Astrocyte (in vitro differentiated cells and primary cell): ENCODE data around the gene RAB11FIP4. TPM values are rescaled to one million over a fixed set of nuclear protein-coding genes. Genes with fewer than 3 reads are reported as not detected.

Experiments used
- DNase-seq: peaks from one replicate; pipeline ENCODE4 v3.0.0-alpha.2; 2010; ENCODE audit warnings: low read depth
- FAIRE-seq: peaks from 2 replicates; lab custom pipeline; 2011; peaks lifted over from hg19 to GRCh38; lab: Jason Lieb, UNC
- H2AFZ ChIP-seq: 2 replicates; pipeline ENCODE4 v1.6.0; 2012; ENCODE audit warnings: low read depth, low read length, inconsistent platforms
- H3K27ac ChIP-seq: 2 replicates; pipeline ENCODE4 v1.5.1; 2011; ENCODE audit warnings: low read depth, low read length, inconsistent platforms
- H3K27me3 ChIP-seq: 2 replicates; pipeline ENCODE4 v1.6.0; 2011; ENCODE audit warnings: low read length, inconsistent platforms; ENCODE audit not compliant: insufficient read depth
- H3K36me3 ChIP-seq: 2 replicates; pipeline ENCODE4 v1.5.1; 2011; ENCODE audit warnings: low read length, inconsistent platforms; ENCODE audit not compliant: insufficient read depth
- H3K4me1 ChIP-seq: 2 replicates; pipeline ENCODE4 v1.5.1; 2011; ENCODE audit warnings: low read length, inconsistent platforms; ENCODE audit not compliant: insufficient read depth
- H3K4me2 ChIP-seq: 2 replicates; pipeline ENCODE4 v1.6.0; 2012; ENCODE audit warnings: low read length, inconsistent platforms
- H3K4me3 ChIP-seq: 2 replicates; pipeline ENCODE4 v1.5.1; 2011; ENCODE audit warnings: low read depth, mild to moderate bottlenecking, low read length, inconsistent platforms; ENCODE audit not compliant: insufficient read depth
- H3K79me2 ChIP-seq: 2 replicates; pipeline ENCODE4 v1.6.0; 2012; ENCODE audit warnings: mild to moderate bottlenecking, low read length, inconsistent platforms; ENCODE audit not compliant: insufficient read depth
- H3K9ac ChIP-seq: 2 replicates; pipeline ENCODE4 v1.6.0; 2012; ENCODE audit warnings: mild to moderate bottlenecking, low read length, inconsistent platforms
- H3K9me3 ChIP-seq: 2 replicates; pipeline ENCODE4 v1.5.1; 2012; ENCODE audit warnings: low read depth, mild to moderate bottlenecking, low read length, inconsistent platforms; ENCODE audit not compliant: insufficient read depth
- H4K20me1 ChIP-seq: 2 replicates; pipeline ENCODE4 v1.6.0; 2012; ENCODE audit warnings: low read length, inconsistent platforms; ENCODE audit not compliant: insufficient read depth
- H3K27ac Mint-ChIP-seq: one replicate; pipeline ENCODE4 v1.8.0; 2021; ENCODE audit warnings: mild to moderate bottlenecking, mixed read lengths; ENCODE audit not compliant: unreplicated experiment
- H3K27me3 Mint-ChIP-seq: one replicate; pipeline ENCODE4 v1.8.0; 2021; ENCODE audit warnings: low read depth, mixed read lengths; ENCODE audit not compliant: unreplicated experiment
- H3K36me3 Mint-ChIP-seq: one replicate; pipeline ENCODE4 v1.8.0; 2021; ENCODE audit warnings: low read depth, mixed read lengths; ENCODE audit not compliant: unreplicated experiment
- H3K4me1 Mint-ChIP-seq: one replicate; pipeline ENCODE4 v1.8.0; 2021; ENCODE audit warnings: low read depth, mixed read lengths; ENCODE audit not compliant: unreplicated experiment
- H3K4me3 Mint-ChIP-seq: one replicate; pipeline ENCODE4 v1.8.0; 2021; ENCODE audit warnings: mild to moderate bottlenecking, moderate library complexity, mixed read lengths; ENCODE audit not compliant: unreplicated experiment
- H3K9me3 Mint-ChIP-seq: one replicate; pipeline ENCODE4 v1.8.0; 2021; ENCODE audit warnings: mild to moderate bottlenecking, mixed read lengths; ENCODE audit not compliant: unreplicated experiment
- CTCF ChIP-seq: IDR thresholded peaks from 2 replicates; pipeline ENCODE4 v1.5.1; 2011; ENCODE audit warnings: low read depth, mild to moderate bottlenecking, inconsistent platforms, low read length, moderate library complexity; ENCODE audit not compliant: insufficient read depth
- EZH2 ChIP-seq: IDR thresholded peaks from 2 replicates; pipeline ENCODE4 v1.6.1; 2012; ENCODE audit warnings: mild to moderate bottlenecking, low read length, inconsistent platforms; ENCODE audit not compliant: insufficient read depth
- total RNA-seq: library from RNA; stranded (reverse); gene quantifications from 2 replicates; pipeline ENCODE4 v1.2.1, GENCODE V29; 2021

RAB11FIP4 gene
- total RNA-seq, 1 donor from 2014 or later: 4.4 TPM

- Histone ChIP-seq H3K4me1 (no peaks in the 10 kb centered on the region), H3K36me3 (no peaks in the 10 kb centered on the region), H3K27ac (no peak overlapping the region), H3K4me3 (no peak overlapping the region), H3K4me2 (no peak overlapping the region), H3K9ac (no peak overlapping the region), H3K9me3 (no peaks in the 10 kb centered on the region), H4K20me1 (no peaks in the 10 kb centered on the region), H3K27me3 (no peaks in the 10 kb centered on the region), H2AFZ (no peak overlapping the region), H3K79me2 (no peaks in the 10 kb centered on the region)
- H3K9me3 Mint-ChIP-seq: no peaks in the 10 kb centered on the region
- no peak for FAIRE-seq
- H3K4me3 Mint-ChIP-seq: no peak overlapping the region
- H3K36me3 Mint-ChIP-seq: no peaks in the 10 kb centered on the region
- DNase-seq: no peak
- TF ChIP-seq CTCF (no peak), EZH2 (no peak)
- H3K27me3 Mint-ChIP-seq: peaks cover 33% of the 10 kb centered on the region
- peak overlapping the region; percentile 3 for H3K27ac Mint-ChIP-seq
- no peaks in the 10 kb centered on the region for H3K4me1 Mint-ChIP-seq
Observed at GRCh38 chr17:31467502-31468256, 76.2 kb downstream of the RAB11FIP4 start.

- H3K4me1 ChIP-seq: no peaks in the 10 kb centered on the region
- no peak overlapping the region for H3K4me3 Mint-ChIP-seq
- no peaks in the 10 kb centered on the region for H3K9me3 Mint-ChIP-seq
- H4K20me1 ChIP-seq: no peaks in the 10 kb centered on the region
- H3K79me2 ChIP-seq: no peaks in the 10 kb centered on the region
- H3K4me3 ChIP-seq: no peak overlapping the region
- H3K4me2 ChIP-seq: no peak overlapping the region
- H3K4me1 Mint-ChIP-seq: no peaks in the 10 kb centered on the region
- H3K36me3 Mint-ChIP-seq: peaks cover 1% of the 10 kb centered on the region
- H3K9me3 ChIP-seq: no peaks in the 10 kb centered on the region
- DNase-seq: no peak
- no peak overlapping the region for H3K9ac ChIP-seq
- peaks cover under 1% of the 10 kb centered on the region for H3K27me3 ChIP-seq
- no peak for FAIRE-seq
- H3K27ac Mint-ChIP-seq: no peak overlapping the region
- no peak overlapping the region for H3K27ac ChIP-seq
- no peak for TF ChIP-seq CTCF
- TF ChIP-seq EZH2: no peak
- peaks cover 55% of the 10 kb centered on the region for H3K27me3 Mint-ChIP-seq
- H3K36me3 ChIP-seq: no peaks in the 10 kb centered on the region
- H2AFZ ChIP-seq: no peak overlapping the region
Observed at GRCh38 chr17:31469959-31470358, 78.5 kb downstream of the RAB11FIP4 start.

GRCh38 chr17:31470592-31470991 is 79.1 kb downstream of the RAB11FIP4 start:
- H3K4me1 Mint-ChIP-seq: no peaks in the 10 kb centered on the region
- Histone ChIP-seq H3K9me3 (no peaks in the 10 kb centered on the region), H3K4me2 (no peak overlapping the region), H2AFZ (no peak overlapping the region), H3K79me2 (no peaks in the 10 kb centered on the region), H4K20me1 (no peaks in the 10 kb centered on the region), H3K4me3 (no peak overlapping the region), H3K4me1 (no peaks in the 10 kb centered on the region), H3K9ac (no peak overlapping the region), H3K27ac (no peak overlapping the region), H3K27me3 (peaks cover 6% of the 10 kb centered on the region), H3K36me3 (no peaks in the 10 kb centered on the region)
- TF ChIP-seq CTCF (no peak), EZH2 (no peak)
- peaks cover 61% of the 10 kb centered on the region for H3K27me3 Mint-ChIP-seq
- H3K9me3 Mint-ChIP-seq: no peaks in the 10 kb centered on the region
- no peak overlapping the region for H3K4me3 Mint-ChIP-seq
- H3K36me3 Mint-ChIP-seq: peaks cover 1% of the 10 kb centered on the region
- no peak overlapping the region for H3K27ac Mint-ChIP-seq
- DNase-seq: no peak
- no peak for FAIRE-seq
